ENCODE measurements around the gene CNOT6. TPM values are rescaled to one million over a fixed set of nuclear protein-coding genes. Genes with fewer than 3 reads are reported as not detected.
"Not testable (repeated sequence)": the region's sequence is repeated elsewhere in the genome, so short reads cannot be mapped to it uniquely, and the experiment has no call there.

CNOT6 gene
- total RNA-seq, 2 donors from 2014 or later = 19.5 to 24.8 TPM

GRCh38 chr5:180460834-180461233, 33.3 kb upstream of the CNOT6 start:
- DNase-seq (ENCODE audit: low spot score) = no peak
- no peaks in the 10 kb centered on the region for H3K36me3 ChIP-seq
- no peaks in the 10 kb centered on the region for H3K4me1 ChIP-seq (ENCODE audit: control insufficient read depth in 1 of 2, low read depth in 2 of 2)
- no peaks in the 10 kb centered on the region for H3K9me3 ChIP-seq
- no peak for ATAC-seq (ENCODE audit: insufficient number of reproducible peaks, low FRiP score, low read depth)
- H3K27ac ChIP-seq = no peak overlapping the region
- no peak for TF ChIP-seq CTCF (IDR thresholded peaks at IDR 0.05)
- no peak overlapping the region for H3K4me3 ChIP-seq
- no peaks in the 10 kb centered on the region for H3K27me3 ChIP-seq (replicated peaks; ENCODE audit: insufficient read depth)

DNA sequence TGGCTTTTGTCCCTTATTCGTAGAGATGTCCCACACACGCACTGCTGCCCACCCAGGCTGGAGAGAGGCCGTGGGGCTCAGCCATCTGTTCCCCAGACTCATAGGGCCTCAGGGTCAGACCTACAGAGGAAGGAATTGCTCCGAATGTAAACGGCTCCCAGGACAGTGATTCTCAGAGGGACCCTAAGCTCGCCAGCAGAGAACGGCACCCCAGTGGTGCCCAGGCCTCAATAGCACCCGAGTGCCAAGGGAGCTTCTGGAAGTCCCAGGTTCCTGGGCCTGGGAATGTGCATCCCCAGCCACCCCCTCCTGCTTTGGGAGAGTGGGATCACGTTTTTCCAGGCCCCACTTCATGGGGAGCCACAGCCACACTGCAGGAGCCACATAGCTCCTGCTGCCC, 32.9 kb upstream of the CNOT6 start:
- H3K9me3 ChIP-seq = no peaks in the 10 kb centered on the region
- ATAC-seq (ENCODE audit: insufficient number of reproducible peaks, low FRiP score, low read depth) = no peak
- TF ChIP-seq CTCF (IDR thresholded peaks at IDR 0.05) = no peak
- H3K4me3 ChIP-seq = no peak overlapping the region
- no peak for DNase-seq (ENCODE audit: low spot score)
- H3K36me3 ChIP-seq = no peaks in the 10 kb centered on the region
- H3K27me3 ChIP-seq (replicated peaks; ENCODE audit: insufficient read depth) = no peaks in the 10 kb centered on the region
- H3K27ac ChIP-seq = no peak overlapping the region
- no peaks in the 10 kb centered on the region for H3K4me1 ChIP-seq (ENCODE audit: control insufficient read depth in 1 of 2, low read depth in 2 of 2)

- Histone ChIP-seq H3K9me3 (no peaks in the 10 kb centered on the region), H3K4me3 (no peak overlapping the region), H3K27ac (no peak overlapping the region), H3K36me3 (no peaks in the 10 kb centered on the region), H3K27me3 (replicated peaks; ENCODE audit: insufficient read depth) (no peaks in the 10 kb centered on the region), H3K4me1 (ENCODE audit: control insufficient read depth in 1 of 2, low read depth in 2 of 2) (no peaks in the 10 kb centered on the region)
- no peak for TF ChIP-seq CTCF (IDR thresholded peaks at IDR 0.05)
- ATAC-seq (ENCODE audit: insufficient number of reproducible peaks, low FRiP score, low read depth) (no peak), DNase-seq (ENCODE audit: low spot score) (no peak)
These were observed 30.8 kb upstream of the CNOT6 start for GRCh38 chr5:180463216-180463900.

GRCh38 chr5:180463916-180464602, 30.1 kb upstream of the CNOT6 start:
- DNase-seq (ENCODE audit: low spot score) (no peak), ATAC-seq (ENCODE audit: insufficient number of reproducible peaks, low FRiP score, low read depth) (no peak)
- Histone ChIP-seq H3K4me3 (no peak overlapping the region), H3K36me3 (no peaks in the 10 kb centered on the region), H3K27me3 (replicated peaks; ENCODE audit: insufficient read depth) (no peaks in the 10 kb centered on the region), H3K4me1 (ENCODE audit: control insufficient read depth in 1 of 2, low read depth in 2 of 2) (no peaks in the 10 kb centered on the region), H3K9me3 (no peaks in the 10 kb centered on the region), H3K27ac (no peak overlapping the region)
- TF ChIP-seq CTCF (IDR thresholded peaks at IDR 0.05) = no peak

DNA sequence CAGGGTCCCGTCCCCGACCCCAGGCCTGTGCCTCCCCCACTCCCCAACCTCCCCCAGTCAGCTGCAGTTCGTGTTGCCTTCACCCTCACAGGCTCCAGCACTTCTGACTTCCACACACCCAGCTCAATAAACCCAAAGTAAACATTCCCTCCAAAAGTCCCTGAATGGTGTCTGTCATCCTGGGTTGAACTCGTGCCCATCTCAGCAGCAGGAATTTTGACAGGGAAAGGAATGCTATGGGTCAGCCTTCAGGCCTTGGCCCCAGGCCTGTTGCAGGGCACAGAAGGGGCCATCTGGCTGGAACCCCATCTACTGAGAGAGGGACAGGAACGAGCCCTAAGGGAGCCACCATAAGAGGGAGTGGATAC, 29.6 kb upstream of the CNOT6 start:
- no peak for ATAC-seq (ENCODE audit: insufficient number of reproducible peaks, low FRiP score, low read depth)
- DNase-seq (ENCODE audit: low spot score) = no peak
- Histone ChIP-seq H3K9me3 (no peaks in the 10 kb centered on the region), H3K36me3 (no peaks in the 10 kb centered on the region), H3K4me1 (ENCODE audit: control insufficient read depth in 1 of 2, low read depth in 2 of 2) (no peaks in the 10 kb centered on the region), H3K27me3 (replicated peaks; ENCODE audit: insufficient read depth) (no peaks in the 10 kb centered on the region), H3K27ac (no peak overlapping the region), H3K4me3 (no peak overlapping the region)
- no peak for TF ChIP-seq CTCF (IDR thresholded peaks at IDR 0.05)

DNA sequence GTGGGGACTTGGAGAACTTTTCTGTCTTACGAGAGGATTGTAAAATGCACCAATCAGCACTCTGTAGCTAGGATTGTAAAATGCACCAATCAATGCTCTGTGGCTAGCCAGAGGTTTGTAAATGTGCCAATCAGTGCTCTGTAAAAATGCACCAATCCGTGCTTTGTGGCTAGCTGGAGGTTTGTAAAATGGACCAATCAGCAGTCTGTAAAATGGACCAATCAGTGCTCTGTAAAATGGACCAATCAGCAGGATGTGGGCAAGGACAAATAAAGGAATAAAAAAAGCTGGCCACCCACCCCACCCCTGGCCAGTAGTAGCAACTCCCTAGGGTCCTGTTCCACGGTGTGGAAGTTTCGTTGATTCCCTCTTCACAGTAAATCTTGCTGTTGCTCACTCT, 29.1 kb upstream of the CNOT6 start:
- H3K27ac ChIP-seq; H3K36me3 ChIP-seq; ATAC-seq (ENCODE audit: insufficient number of reproducible peaks, low FRiP score, low read depth); H3K4me1 ChIP-seq (ENCODE audit: control insufficient read depth in 1 of 2, low read depth in 2 of 2); H3K9me3 ChIP-seq; H3K27me3 ChIP-seq (replicated peaks; ENCODE audit: insufficient read depth); DNase-seq (ENCODE audit: low spot score); H3K4me3 ChIP-seq: not testable (repeated sequence)
